Neural progenitor cell (in vitro differentiated cells): ENCODE results near the gene TTLL9. TPM values are rescaled to one million over a fixed set of nuclear protein-coding genes. Genes with fewer than 3 reads are reported as not detected.

Experiments
- DNase-seq: peaks from one replicate; pipeline ENCODE4 v3.0.0-alpha.2; 2016; ENCODE audit warnings: low spot score
- H2AFZ ChIP-seq: fragments of 200-600 bp; sonication (generic); replicated peaks from 2 replicates; pipeline ENCODE4 v1.6.1; 2016; ENCODE audit warnings: antibody characterized with exemption
- H3F3A ChIP-seq: fragments of 200-600 bp; sonication (generic); 2 replicates; pipeline ENCODE4 v1.6.1; 2016; ENCODE audit warnings: antibody characterized with exemption, low read depth
- H3K27ac ChIP-seq: fragments of 200-600 bp; sonication (generic); 2 replicates; pipeline ENCODE4 v1.5.1; 2016; ENCODE audit warnings: mild to moderate bottlenecking
- H3K27me3 ChIP-seq: fragments of 200-600 bp; sonication (generic); 2 replicates; pipeline ENCODE4 v1.6.1; 2016; ENCODE audit warnings: mild to moderate bottlenecking, moderate library complexity
- H3K36me3 ChIP-seq: fragments of 200-600 bp; sonication (generic); 2 replicates; pipeline ENCODE4 v1.5.1; 2016
- H3K4me1 ChIP-seq: fragments of 200-600 bp; sonication (generic); 2 replicates; pipeline ENCODE4 v1.6.1; 2016; ENCODE audit warnings: mixed run types
- H3K4me2 ChIP-seq: fragments of 200-600 bp; sonication (generic); 2 replicates; pipeline ENCODE4 v1.6.1; 2016
- H3K4me3 ChIP-seq: fragments of 200-600 bp; sonication (generic); 2 replicates; pipeline ENCODE4 v1.5.1; 2016
- H3K79me2 ChIP-seq: fragments of 200-600 bp; sonication (generic); 2 replicates; pipeline ENCODE4 v1.6.1; 2016; ENCODE audit warnings: low read depth
- H3K9ac ChIP-seq: fragments of 200-600 bp; sonication (generic); 2 replicates; pipeline ENCODE4 v1.6.1; 2016
- H3K9me3 ChIP-seq: fragments of 200-600 bp; sonication (generic); 2 replicates; pipeline ENCODE4 v1.5.1; 2016; ENCODE audit warnings: low read depth
- H4K20me1 ChIP-seq: fragments of 200-600 bp; sonication (generic); 2 replicates; pipeline ENCODE4 v1.6.1; 2016; ENCODE audit warnings: low read depth
- H3K27ac Mint-ChIP-seq: 3 replicates; pipeline ENCODE4 v1.8.0; 2021; ENCODE audit warnings: mixed read lengths
- H3K27me3 Mint-ChIP-seq: 2 replicates; pipeline ENCODE4 v1.8.0; 2022; ENCODE audit warnings: low read depth, mild to moderate bottlenecking, inconsistent platforms, moderate library complexity, mixed read lengths; ENCODE audit not compliant: insufficient read depth
- H3K36me3 Mint-ChIP-seq: 3 replicates; pipeline ENCODE4 v1.8.0; 2021; ENCODE audit warnings: mixed read lengths
- H3K4me1 Mint-ChIP-seq: 3 replicates; pipeline ENCODE4 v1.8.0; 2021; ENCODE audit warnings: mixed read lengths
- H3K4me3 Mint-ChIP-seq: 3 replicates; pipeline ENCODE4 v1.8.0; 2021; ENCODE audit warnings: mild to moderate bottlenecking, moderate library complexity, mixed read lengths
- H3K9me3 Mint-ChIP-seq: 3 replicates; pipeline ENCODE4 v1.8.0; 2020; ENCODE audit warnings: mixed read lengths
- CTCF ChIP-seq: fragments of 200-600 bp; sonication (generic); IDR thresholded peaks from 2 replicates; pipeline ENCODE4 v1.5.1; 2017; ENCODE audit warnings: antibody characterized with exemption, mild to moderate bottlenecking
- EZH2 ChIP-seq: fragments of 200-600 bp; sonication (generic); IDR thresholded peaks from 2 replicates; pipeline ENCODE4 v1.6.1; 2017; ENCODE audit warnings: antibody characterized with exemption, mild to moderate bottlenecking, moderate library complexity
- EZH2phosphoT487 ChIP-seq: fragments of 200-600 bp; sonication (generic); IDR thresholded peaks from 2 replicates; pipeline ENCODE4 v1.6.1; 2017; ENCODE audit warnings: antibody characterized with exemption
- total RNA-seq: library from RNA; depleted of rRNA; stranded (reverse); fragments of >200 nt; gene quantifications from 2 replicates; pipeline ENCODE4 v1.2.3, GENCODE V29; 2015; ENCODE audit warnings: low replicate concordance

The TTLL9 gene
- total RNA-seq, 1 donor from 2014 or later = not detected

GRCh38 chr20:31967830-31968249, 97.4 kb downstream of the TTLL9 start, which contains the start of gene XKR7:
Gene XKR7 (plus strand): TSS chr20:31968151. CDS start chr20:31968176, 25 bp downstream.
- peaks cover 18% of the 10 kb centered on the region for H3K4me1 ChIP-seq
- H3K36me3 ChIP-seq = no peaks in the 10 kb centered on the region
- H3K9me3 Mint-ChIP-seq = no peaks in the 10 kb centered on the region
- H3K27me3 ChIP-seq = peaks cover 89% of the 10 kb centered on the region
- peak; percentile 59 for DNase-seq
- H3K4me3 Mint-ChIP-seq = peak within 1 kb of the TSS; percentile 87
- H3K27ac Mint-ChIP-seq = no peak within 1 kb of the TSS
- no peaks in the 10 kb centered on the region for H3K9me3 ChIP-seq
- H3K4me2 ChIP-seq = peak within 1 kb of the TSS; percentile 94
- H3K4me1 Mint-ChIP-seq = peaks cover 20% of the 10 kb centered on the region
- peaks cover 35% of the 10 kb centered on the region for H4K20me1 ChIP-seq
- H2AFZ ChIP-seq = peak within 1 kb of the TSS; percentile 61
- no peak within 1 kb of the TSS for H3K27ac ChIP-seq
- H3K36me3 Mint-ChIP-seq = no peaks in the 10 kb centered on the region
- TF ChIP-seq EZH2 (no peak), EZH2phosphoT487 (no peak), CTCF (no peak)
- H3K4me3 ChIP-seq = peak within 1 kb of the TSS; percentile 72
- H3K27me3 Mint-ChIP-seq = peaks cover 50% of the 10 kb centered on the region
- no peak within 1 kb of the TSS for H3K9ac ChIP-seq
- peaks cover 39% of the 10 kb centered on the region for H3F3A ChIP-seq
- H3K79me2 ChIP-seq = no peaks in the 10 kb centered on the region

GRCh38 chr20:31968291-31969126, 98.1 kb downstream of the TTLL9 start:
- peak overlapping the region; percentile 72 for H3K4me3 ChIP-seq
- peaks cover 46% of the 10 kb centered on the region for H3F3A ChIP-seq
- no peak overlapping the region for H3K9ac ChIP-seq
- H3K9me3 ChIP-seq = no peaks in the 10 kb centered on the region
- peak; percentile 96 for DNase-seq
- TF ChIP-seq EZH2phosphoT487 = peak; percentile 45
- TF ChIP-seq CTCF = no peak
- peak; percentile 41 for TF ChIP-seq EZH2
- H3K4me1 ChIP-seq = peaks cover 21% of the 10 kb centered on the region
- H2AFZ ChIP-seq = no peak overlapping the region
- H3K27me3 Mint-ChIP-seq = peaks cover 53% of the 10 kb centered on the region
- no peaks in the 10 kb centered on the region for H3K36me3 Mint-ChIP-seq
- H3K36me3 ChIP-seq = no peaks in the 10 kb centered on the region
- H3K27ac ChIP-seq = no peak overlapping the region
- no peaks in the 10 kb centered on the region for H3K79me2 ChIP-seq
- peak overlapping the region; percentile 87 for H3K4me3 Mint-ChIP-seq
- H3K4me1 Mint-ChIP-seq = peaks cover 24% of the 10 kb centered on the region
- no peak overlapping the region for H3K27ac Mint-ChIP-seq
- peak overlapping the region; percentile 94 for H3K4me2 ChIP-seq
- H4K20me1 ChIP-seq = peaks cover 40% of the 10 kb centered on the region
- H3K27me3 ChIP-seq = peaks cover 88% of the 10 kb centered on the region
- H3K9me3 Mint-ChIP-seq = no peaks in the 10 kb centered on the region

- H3K4me2 ChIP-seq = no peak overlapping the region
- H3K27ac Mint-ChIP-seq = no peak overlapping the region
- peaks cover 75% of the 10 kb centered on the region for H3K27me3 ChIP-seq
- peaks cover 40% of the 10 kb centered on the region for H4K20me1 ChIP-seq
- peaks cover 36% of the 10 kb centered on the region for H3K4me1 Mint-ChIP-seq
- TF ChIP-seq CTCF (no peak), EZH2 (no peak)
- H3F3A ChIP-seq = peaks cover 55% of the 10 kb centered on the region
- H3K4me1 ChIP-seq = peaks cover 30% of the 10 kb centered on the region
- H3K27me3 Mint-ChIP-seq = peaks cover 53% of the 10 kb centered on the region
- no peak overlapping the region for H3K9ac ChIP-seq
- DNase-seq = no peak
- H2AFZ ChIP-seq = no peak overlapping the region
- H3K36me3 Mint-ChIP-seq = no peaks in the 10 kb centered on the region
- no peaks in the 10 kb centered on the region for H3K79me2 ChIP-seq
- H3K9me3 Mint-ChIP-seq = no peaks in the 10 kb centered on the region
- H3K4me3 ChIP-seq = no peak overlapping the region
- H3K27ac ChIP-seq = no peak overlapping the region
- no peaks in the 10 kb centered on the region for H3K9me3 ChIP-seq
- H3K4me3 Mint-ChIP-seq = peak overlapping the region; percentile 54
- no peaks in the 10 kb centered on the region for H3K36me3 ChIP-seq
These were observed 99.6 kb downstream of the TTLL9 start for GRCh38 chr20:31969991-31970390.
